ENCODE results near the gene PRPF38B.
"Not testable (repeated sequence)": the region's sequence is repeated elsewhere in the genome, so short reads cannot be mapped to it uniquely, and the experiment has no call there.

The PRPF38B gene

DNA sequence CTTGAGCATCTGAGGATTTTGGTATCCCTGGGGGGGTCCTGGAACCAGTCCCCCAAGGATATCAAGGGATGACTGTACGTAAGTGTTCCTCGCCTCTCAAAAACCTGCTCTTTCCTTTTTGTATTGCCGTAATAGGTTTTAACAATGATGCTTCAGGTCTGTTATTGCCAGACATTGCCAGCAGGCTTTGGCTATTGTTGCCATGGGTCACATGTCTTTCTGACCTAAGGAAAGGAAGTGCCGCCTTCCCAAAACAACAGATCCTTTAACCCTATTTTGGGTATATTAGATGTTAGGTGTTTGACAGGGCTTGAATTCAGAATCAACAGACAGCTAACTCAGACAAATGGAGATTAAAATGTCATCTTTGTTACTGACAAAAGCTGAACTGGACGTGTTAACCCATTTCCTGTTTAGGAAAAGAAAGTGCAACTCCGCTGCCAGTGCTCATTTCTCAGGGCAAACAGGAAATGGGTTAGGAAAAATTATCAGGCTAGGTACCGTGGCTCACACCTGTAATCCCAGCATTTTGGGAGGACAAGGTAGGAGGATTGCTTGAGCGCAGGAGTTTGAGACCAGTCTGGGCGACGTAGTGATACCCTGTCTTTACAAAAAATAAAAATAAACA is 12.4 kb upstream of the PRPF38B start:
- DNase-seq = no peak

GRCh38 chr1:108681701-108682100 is 10.4 kb upstream of the PRPF38B start:
- not testable (repeated sequence) for DNase-seq

DNA sequence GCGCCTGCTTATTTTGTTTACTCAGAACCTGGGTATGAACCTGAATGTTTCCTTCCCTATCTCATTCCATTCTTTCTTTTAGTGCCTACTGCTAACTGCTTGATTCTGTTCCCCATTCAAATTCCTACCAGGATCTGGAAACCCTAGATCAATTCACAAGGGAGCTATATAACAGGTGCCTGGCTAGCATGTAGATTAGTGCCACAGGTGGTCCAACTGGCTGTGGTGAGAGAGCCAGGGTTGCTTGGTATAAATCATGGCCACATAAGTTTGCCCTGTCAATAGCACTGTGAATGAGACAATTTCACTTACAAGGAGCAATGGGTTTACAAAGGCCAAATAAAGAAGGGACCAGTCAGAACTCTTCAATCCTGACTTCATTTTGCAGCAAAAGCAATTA is 6.6 kb upstream of the PRPF38B start:
- no peak for DNase-seq

- DNase-seq = peak in 1 of 2 experiments; percentile 29
Measured at GRCh38 chr1:108686614-108687313, 5.3 kb upstream of the PRPF38B start.

DNA sequence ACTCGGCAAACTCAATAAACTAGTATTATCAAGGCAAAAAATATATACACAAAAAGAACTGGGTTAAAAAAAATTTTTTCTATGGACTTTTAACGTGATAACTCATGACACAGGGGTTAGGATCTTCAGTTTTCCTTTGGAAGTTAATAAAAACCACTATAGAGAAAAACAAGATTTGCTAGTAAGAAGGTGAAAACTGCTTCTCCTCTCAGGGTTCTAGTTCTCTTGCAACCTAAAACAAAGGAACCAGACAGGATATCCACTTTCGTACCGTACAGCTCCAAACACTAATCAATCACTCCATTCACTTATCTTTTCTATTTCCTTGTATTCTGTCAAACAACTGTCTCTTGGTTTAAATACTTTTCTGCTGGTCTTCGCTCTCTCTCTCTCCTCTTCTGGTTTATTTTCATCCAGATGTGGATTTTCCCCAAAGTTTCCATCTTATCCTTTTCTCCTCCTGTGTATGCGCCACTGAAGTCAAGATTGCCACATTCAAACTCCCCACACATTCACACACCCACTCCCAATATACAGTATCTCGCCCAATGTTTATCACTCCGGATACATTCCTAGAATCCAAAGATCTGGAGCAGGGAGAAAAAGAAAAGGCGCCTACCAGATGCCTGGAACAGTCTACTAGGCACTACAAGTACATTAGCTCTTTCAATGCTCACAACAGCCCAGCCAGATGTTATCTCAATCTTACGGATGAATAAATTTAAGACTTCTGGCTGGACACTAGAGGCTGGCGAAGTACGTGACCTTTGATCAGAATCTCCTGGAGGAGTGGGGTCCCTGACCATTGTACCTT is 775 bp upstream of the PRPF38B start:
- DNase-seq = no peak

DNA sequence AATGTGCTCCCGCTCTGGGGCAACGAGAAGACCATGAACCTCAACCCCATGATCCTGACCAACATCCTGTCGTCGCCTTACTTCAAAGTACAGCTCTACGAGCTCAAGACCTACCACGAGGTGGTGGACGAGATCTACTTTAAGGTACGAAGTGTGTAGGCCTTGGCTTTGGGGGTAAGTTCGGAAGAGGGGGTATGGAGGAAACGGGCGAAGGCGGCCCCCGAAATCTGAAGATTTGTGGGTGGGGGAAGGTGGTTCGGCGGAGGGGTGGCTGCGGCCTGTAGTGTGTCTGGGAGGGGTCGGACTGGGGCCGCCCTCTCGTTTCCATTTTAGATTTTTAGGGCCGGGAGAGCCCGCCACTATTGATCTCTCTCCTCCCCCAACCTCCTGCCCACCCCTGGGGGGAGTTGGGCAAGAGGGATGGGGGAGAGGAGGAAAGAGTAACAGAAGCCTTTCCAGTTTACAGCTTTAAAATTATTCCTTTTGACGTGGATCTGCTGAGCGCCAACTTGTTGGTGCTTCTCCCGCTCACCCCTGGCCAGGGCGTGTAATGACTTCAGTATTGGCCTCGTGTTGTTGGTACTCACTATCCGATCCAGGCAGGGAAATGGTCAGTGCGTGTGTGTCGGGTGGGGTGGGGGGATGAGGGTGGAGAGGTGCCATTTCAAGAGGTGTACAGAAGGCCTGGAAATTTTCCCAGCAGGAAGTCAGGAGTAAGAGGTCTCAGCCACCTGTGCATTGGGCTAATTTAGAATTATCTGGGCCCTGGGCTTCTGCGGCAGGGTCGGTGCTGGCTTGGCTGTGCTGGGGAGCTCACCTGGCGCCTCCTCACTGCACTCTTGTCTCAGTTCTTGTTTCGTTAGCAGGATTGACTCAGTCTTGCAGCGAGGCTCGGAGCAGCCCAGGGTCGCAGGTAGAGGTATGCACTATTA is 880 bp downstream of the PRPF38B start:
- DNase-seq = peak; percentile 61 to 77

GRCh38 chr1:108695535-108695934 is 3.4 kb downstream of the PRPF38B start:
- no peak for DNase-seq

GRCh38 chr1:108699375-108700332 is 7.5 kb downstream of the PRPF38B start:
- DNase-seq = no peak

DNA sequence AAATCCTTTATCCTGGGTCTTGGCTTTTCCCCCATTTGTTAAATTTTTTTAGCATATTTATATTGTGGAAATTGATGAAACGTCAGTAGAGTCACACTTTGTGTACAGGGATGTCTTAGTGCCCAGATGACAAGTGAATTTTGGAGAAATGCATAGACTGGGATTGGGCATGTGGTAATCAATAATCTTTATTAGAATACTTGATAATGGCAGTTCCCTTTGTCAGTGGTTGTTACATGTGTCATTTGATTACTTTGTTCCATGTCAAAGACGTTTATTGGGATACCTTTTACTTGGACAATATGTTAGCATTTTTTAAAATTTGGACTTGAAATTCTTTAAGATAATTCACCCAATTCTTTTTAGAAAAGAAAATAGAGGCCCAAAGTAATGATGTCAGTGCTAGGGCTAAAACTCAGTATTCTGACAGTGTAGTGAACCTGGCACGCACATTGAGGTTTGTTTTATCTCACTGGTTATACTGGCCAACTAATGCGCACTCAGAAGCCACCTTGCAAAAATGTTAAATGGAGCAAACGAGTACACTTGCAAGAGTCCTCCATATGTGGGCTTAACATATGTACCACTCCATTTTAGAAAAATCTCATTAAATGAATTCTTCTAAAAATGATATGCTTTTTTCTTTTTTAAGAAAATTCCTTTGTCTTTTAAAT is 9.2 kb downstream of the PRPF38B start:
- DNase-seq = no peak

DNA sequence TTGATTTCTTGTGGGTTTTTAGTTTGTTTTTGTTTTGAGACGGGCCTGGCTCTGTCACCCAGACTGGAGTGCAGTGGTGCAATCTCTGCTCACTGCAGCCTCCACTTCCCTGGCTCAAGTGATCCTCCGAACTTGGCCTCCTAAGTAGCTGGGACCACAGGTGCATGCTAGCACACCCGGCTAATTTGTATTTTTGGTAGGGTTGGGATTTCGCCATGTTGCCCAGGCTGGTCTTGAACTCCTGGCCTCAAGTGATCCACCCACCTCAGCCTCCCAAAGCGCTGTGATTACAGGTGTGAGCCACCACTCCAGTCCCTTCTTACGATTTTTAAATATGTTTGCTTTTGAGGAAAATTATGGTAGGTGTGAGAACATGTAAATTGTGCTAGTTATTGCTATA is 10.0 kb downstream of the PRPF38B start:
- DNase-seq = not testable (repeated sequence)

DNA sequence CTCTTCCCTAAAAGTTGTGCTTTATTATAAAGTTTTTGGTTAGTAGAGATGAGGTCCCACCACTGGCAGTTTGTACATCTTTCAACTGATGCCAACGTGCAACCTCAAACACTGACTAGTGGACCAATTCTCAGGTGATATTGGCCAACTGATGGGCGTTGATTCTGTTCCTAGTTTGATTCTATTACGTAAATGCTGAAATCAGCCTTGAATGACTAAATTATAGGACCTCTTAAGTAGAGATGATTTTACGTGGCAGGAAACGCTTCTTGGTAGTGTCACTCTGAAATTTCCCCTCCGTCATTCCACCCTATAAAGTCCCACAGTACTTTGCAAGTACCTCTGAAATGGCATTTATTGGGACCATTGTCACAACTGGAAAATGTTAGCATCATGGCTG is 11.8 kb downstream of the PRPF38B start:
- no peak for DNase-seq

GRCh38 chr1:108704496-108704895 is 12.4 kb downstream of the PRPF38B start:
- no peak for DNase-seq

DNA sequence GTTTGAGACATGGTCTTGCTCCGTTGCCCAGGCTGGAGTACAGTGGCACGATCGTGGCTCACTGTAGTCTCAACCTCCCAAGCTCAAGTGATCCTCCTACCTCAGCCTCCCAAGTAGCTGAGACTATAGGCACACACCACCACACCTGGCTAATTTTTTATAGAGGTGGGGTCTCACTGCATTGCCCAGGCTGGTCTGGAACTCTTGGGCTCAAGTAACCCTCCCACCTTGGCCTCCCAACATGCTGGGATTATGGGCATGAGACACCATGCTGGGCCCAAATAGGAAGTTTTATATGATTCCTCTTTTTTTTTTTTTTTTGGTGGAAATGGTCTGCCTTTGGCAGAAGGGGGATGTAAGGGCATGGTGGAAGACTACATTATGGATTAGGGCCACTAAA is 14.5 kb downstream of the PRPF38B start:
- DNase-seq = no peak

DNA sequence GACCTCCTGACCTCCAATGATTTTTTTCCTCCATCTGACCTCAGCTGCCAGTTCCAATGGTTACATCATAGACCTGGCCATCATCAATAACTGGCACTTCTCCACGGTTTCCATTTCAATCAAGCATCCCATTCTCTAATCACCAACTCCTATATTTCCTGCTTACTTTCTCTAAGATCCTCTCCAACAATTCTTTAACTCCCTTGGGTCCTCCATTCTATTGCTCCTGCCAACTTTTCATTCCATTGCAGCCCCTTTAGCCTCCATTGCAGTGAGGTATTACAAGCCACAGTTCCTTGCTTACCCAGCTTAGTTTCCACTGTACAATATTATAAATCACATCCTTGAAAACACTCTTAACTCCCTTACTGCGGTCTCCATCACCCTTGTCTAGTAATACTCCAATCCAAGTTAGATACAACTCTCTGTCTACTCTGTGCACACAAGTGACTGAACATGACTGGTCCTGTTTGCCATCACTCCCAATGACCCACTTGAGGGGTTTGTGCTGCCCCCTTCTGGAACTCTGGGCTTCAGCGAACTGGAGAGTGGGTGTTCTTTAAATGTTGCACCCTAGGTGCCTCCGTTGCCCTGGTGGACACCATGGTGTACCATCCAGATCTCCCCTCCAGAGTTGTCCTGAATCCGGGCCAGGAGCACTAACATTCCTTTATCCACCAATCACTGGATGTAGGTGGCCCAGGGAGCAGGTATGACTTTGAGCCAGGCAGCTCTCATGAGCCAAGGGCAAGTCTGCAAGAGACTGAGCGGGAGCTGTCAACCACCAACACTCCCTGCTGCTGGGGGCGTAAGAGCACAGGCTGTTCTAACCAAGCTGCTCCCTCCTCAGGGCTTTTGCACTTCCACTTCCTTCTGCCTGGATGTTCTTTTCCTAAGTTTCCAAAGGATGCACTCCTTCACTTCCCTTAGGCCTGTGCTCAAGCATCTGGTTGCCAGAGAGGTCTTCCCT is 16.9 kb downstream of the PRPF38B start:
- no peak for DNase-seq

DNA sequence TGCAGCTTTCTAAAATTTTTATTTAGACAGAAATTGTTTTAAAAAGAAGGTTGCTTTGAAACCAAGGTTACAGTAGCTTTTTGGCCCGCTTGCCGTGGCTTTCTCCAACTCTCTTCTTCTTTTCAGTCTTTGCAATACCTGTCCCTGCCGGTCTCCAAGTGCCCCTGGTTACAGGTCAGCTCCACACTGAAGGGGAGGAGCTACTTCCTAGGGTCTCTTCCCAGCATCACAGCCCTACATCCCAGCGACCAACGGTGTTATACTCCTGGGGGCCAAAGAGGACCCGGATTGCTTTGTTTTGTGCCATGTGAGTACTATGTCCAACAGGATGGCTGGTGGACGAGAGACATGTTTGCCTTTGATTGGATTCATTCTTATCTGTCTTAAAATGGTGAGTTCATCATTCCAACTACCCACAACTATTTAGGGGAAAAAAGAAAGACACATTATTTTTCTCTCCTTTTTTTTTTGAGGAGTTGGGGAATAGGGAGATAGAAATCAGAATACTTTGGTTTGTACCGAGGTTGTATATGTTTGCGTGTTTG is 20.6 kb downstream of the PRPF38B start, which contains the start of gene FNDC7:
Gene FNDC7 (plus strand): TSS at position 303 of the 545 bp plus-strand sequence. CDS start 26 bp downstream, at position 329.
- DNase-seq = no peak

DNA sequence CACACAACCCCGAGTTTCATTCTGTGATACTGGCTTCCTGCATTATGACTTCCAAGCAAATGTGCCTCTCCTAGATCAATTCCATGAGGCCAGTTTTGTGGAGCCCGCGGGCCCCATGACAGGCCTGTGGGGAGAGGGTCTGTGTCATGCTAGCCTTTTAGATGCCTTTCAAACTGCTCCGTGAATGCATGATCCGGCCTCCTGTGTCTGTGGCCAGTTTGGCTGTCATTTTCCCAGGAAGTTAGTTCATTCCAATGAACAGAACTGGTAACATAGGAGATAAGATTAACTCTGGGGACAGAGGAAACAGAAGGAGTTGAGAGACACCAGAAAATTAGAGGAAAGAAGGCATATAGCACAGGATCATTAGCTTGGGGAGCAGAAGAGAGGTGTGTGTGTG is 23.8 kb downstream of the PRPF38B start:
- DNase-seq = no peak

DNA sequence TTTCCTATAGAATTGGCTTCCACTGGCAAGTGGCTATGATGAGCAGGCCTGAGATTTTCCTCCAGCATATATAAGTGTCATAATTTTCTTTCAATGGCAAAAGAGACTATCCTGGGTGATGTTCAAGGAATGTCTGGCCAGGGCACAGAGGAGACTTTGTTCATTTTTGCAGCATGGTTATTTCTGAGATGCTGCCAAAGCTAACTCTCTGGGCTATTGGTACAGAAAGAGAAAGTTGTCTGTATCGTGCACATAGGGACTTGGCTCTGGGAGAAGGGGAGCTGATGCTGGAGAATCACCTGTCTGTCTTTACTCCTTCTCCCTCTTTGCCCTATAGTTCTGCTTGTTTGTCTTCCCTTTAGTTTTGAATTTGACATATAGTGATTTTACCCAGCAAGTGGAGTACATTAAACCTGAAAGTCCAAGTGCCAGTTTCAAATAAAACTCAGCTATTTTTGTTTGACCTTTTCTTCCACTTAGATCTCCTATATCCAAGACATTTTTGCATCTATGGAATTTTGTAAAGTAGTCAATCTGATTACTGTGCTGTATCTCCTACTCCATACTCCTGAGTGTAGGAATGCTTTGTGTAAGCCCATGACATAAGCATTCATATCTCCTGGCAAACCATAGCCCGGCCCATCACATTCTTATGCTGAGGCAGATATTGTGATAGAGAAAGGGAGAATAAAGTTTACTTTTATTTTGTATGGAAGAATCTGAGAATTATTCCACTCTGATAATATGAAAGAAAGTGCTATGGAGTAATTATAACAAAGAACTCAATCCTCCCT is 24.5 kb downstream of the PRPF38B start:
- DNase-seq = no peak

- no peak for DNase-seq
Measured at GRCh38 chr1:108717774-108718316, 25.7 kb downstream of the PRPF38B start.

Data from cerebellar nuclear complex (tissue), 1 donor.